SH-SY5Y (cell line): ENCODE measurements around the gene SNRNP200.

Experiments used
- GATA2 ChIP-seq: IDR thresholded peaks from 2 replicates; pipeline ENCODE4 v1.6.1; 2011; ENCODE audit warnings: mild to moderate bottlenecking, low read depth, low read length
- GATA3 ChIP-seq: IDR thresholded peaks from 2 replicates; pipeline ENCODE4 v1.6.1; 2011; ENCODE audit warnings: low read depth, mild to moderate bottlenecking, low read length, moderate library complexity

GRCh38 chr2:96231316-96231715 is 74.0 kb downstream of the SNRNP200 start:
- TF ChIP-seq GATA2 (no peak), GATA3 (no peak)
